ENCODE results near the gene HDAC1. TPM values are rescaled to one million over a fixed set of nuclear protein-coding genes. Genes with fewer than 3 reads are reported as not detected.

HDAC1 gene
- polyA plus RNA-seq, 1 experiment: 185 TPM

DNA sequence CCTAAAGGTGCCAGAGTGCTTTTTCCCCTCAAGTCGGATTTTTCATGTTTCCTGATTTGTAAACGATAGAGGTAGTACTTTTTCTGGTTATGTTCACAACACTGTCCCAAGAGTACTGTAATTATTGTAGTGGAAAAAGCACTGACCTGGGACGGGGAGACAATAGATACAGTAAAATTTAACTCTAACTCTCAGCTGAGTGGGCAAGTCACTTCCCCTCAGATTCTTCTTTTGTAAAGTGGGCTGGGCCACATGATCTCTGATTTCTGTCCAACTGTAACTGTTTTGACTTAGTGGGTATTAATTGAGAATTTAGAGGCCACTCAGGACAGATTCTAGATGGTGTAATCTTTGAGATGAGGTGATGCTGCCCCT lies 25.0 kb downstream of the HDAC1 start:
- TF ChIP-seq CTCF (IDR thresholded peaks at IDR 0.05; ENCODE audit: insufficient read depth, low read depth, low read length): no peak
- Histone ChIP-seq H3K4me3 (ENCODE audit: low read depth, low read length) (no peak overlapping the region), H3K27me3 (ENCODE audit: control insufficient read depth, insufficient read depth, low read length) (no peaks in the 10 kb centered on the region), H3K36me3 (ENCODE audit: control insufficient read depth, insufficient read depth, low read length) (peaks cover 10% of the 10 kb centered on the region)
- ChIA-PET CTCF (interaction anchor here (0.6 to 1.4 kb wide), 9 partner anchors 9 to 740 kb away, joined by 3 to 10 read pairs (median 4); partner anchors contain the start of genes FAM167B and MARCKSL1), POLR2A (no interaction called here)
- no peak for DNase-seq (ENCODE audit: low read depth)

DNA sequence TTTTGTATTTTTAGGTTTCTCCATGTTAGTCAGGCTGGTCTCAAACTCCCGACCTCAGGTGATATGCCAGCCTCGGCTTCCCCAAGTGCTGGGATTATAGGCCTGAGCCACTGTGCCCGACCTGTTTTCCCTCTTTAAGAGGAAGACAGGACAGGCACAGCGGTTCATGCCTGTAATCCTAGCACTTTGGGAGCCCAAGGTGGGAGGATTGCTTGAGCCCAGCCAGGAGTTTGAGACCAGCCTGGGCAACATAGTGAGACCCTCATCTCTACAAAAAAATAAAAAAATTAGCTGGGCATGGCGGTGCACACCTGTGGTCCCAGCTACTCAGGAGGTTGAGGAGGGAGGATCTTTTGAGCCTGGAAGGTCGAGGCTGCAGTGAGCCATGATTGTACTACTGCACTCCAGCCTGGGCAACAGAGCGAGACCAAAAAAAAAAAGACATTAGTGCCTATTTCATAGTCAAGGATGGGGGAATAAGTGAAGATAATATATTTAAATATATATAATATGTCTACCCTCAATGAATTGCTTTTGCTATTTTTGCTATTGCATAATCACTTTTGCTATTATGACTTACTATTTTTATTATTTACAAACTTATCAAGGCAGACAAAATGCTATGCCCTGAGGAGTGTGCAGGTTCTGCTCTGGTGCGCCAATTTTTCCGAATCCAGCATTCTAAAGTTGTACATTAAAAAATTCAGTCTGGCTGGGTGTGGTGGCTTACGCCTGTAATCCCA lies 26.4 kb downstream of the HDAC1 start:
- DNase-seq (ENCODE audit: low read depth): no peak
- ChIA-PET POLR2A (no interaction called here), CTCF (interaction anchor here (1.4 to 1.6 kb wide), 2 partner anchors 10 to 102 kb away, joined by 5 to 8 read pairs; no protein-coding TSS in a partner anchor)
- Histone ChIP-seq H3K27me3 (ENCODE audit: control insufficient read depth, insufficient read depth, low read length) (no peaks in the 10 kb centered on the region), H3K4me3 (ENCODE audit: low read depth, low read length) (no peak overlapping the region), H3K36me3 (ENCODE audit: control insufficient read depth, insufficient read depth, low read length) (peaks cover 11% of the 10 kb centered on the region)
- no peak for TF ChIP-seq CTCF (IDR thresholded peaks at IDR 0.05; ENCODE audit: insufficient read depth, low read depth, low read length)

DNA sequence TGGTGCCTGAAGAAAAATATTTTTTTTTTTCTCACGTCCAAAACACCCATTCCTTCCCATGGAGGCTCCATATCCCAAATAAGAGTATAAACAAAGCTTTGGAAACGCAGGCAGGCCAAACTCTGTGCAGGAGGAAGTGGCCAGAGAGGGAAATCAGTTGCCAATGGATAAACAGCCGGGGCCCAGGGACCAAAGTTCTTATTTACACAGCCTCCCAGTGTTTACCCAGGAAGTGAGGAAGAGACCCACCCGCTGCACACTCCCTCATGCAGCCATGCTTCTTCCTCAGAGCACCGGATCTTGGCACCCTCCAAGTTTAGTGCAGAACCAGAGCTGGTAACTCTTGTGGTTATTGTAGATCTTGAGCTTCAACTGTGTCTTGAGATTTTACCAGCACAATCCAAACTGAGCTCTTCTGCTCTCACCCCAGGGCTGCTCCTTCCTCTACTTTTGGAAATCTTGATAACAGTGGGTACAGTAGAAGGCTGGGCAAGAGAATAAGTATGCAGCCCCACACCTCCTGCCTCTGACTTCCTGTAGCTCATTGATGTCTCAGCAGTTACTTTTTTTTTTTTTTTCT lies 29.9 kb downstream of the HDAC1 start:
- DNase-seq (ENCODE audit: low read depth): no peak
- CTCF ChIA-PET: interaction anchor here (1.1 to 1.2 kb wide), 2 partner anchors 9 to 11 kb away, joined by 4 to 6 read pairs; no protein-coding TSS in a partner anchor

GRCh38 chr1:32327204-32327603 lies 35.3 kb downstream of the HDAC1 start:
- POLR2A ChIA-PET: no interaction called here
- peaks cover 23% of the 10 kb centered on the region for H3K36me3 ChIP-seq (ENCODE audit: control insufficient read depth, insufficient read depth, low read length)
- no peaks in the 10 kb centered on the region for H3K27me3 ChIP-seq (ENCODE audit: control insufficient read depth, insufficient read depth, low read length)
- TF ChIP-seq CTCF (IDR thresholded peaks at IDR 0.05; ENCODE audit: insufficient read depth, low read depth, low read length): no peak
- CTCF ChIA-PET: no interaction called here
- DNase-seq (ENCODE audit: low read depth): no peak
- no peak overlapping the region for H3K4me3 ChIP-seq (ENCODE audit: low read depth, low read length)

More for the DNA sequence above, 29.9 kb downstream of the HDAC1 start:
- no peak for TF ChIP-seq CTCF (IDR thresholded peaks at IDR 0.05; ENCODE audit: insufficient read depth, low read depth, low read length)
- H3K27me3 ChIP-seq (ENCODE audit: control insufficient read depth, insufficient read depth, low read length): no peaks in the 10 kb centered on the region
- H3K4me3 ChIP-seq (ENCODE audit: low read depth, low read length): no peak overlapping the region
- H3K36me3 ChIP-seq (ENCODE audit: control insufficient read depth, insufficient read depth, low read length): peaks cover 10% of the 10 kb centered on the region
- POLR2A ChIA-PET: interaction anchor here (0.6 kb wide), 2 partner anchors 15 to 63 kb away, joined by 3 to 6 read pairs; no protein-coding TSS in a partner anchor

DNA sequence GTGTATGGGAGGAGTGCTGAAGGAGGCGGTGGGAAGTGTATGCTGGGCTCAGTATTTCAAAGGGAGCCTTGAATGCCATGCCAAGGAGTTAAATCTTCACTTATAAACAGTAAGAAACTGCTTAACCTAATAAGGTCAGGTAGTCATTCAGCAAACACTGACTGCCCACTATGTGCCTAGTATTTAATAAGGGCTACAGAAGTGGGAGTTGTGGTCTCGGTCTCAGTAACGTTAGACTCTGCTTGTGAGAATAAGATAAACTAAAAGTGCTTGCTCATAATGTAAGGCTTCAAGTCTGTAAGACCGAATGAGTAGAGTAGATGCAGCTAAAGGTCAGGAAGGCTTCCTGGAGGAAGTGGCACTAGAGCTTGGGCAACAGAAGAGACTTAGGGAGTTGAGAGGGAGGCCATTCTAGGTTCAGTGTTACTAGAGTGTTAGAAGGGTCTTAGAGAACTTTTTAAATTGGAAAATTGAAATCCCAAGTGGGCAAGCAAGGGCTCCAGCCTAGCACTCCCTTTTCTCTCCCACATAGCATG lies 38.1 kb downstream of the HDAC1 start:
- no peaks in the 10 kb centered on the region for H3K27me3 ChIP-seq (ENCODE audit: control insufficient read depth, insufficient read depth, low read length)
- peaks cover 27% of the 10 kb centered on the region for H3K36me3 ChIP-seq (ENCODE audit: control insufficient read depth, insufficient read depth, low read length)
- CTCF ChIA-PET: interaction anchor here (0.6 to 1.5 kb wide), 2 partner anchors 11 to 14 kb away, joined by 3 to 4 read pairs; no protein-coding TSS in a partner anchor
- POLR2A ChIA-PET: no interaction called here
- H3K4me3 ChIP-seq (ENCODE audit: low read depth, low read length): no peak overlapping the region
- TF ChIP-seq CTCF (IDR thresholded peaks at IDR 0.05; ENCODE audit: insufficient read depth, low read depth, low read length): no peak
- no peak for DNase-seq (ENCODE audit: low read depth)
